Heart right ventricle (tissue), 16 donors: ENCODE measurements around the gene MED22. TPM values are rescaled to one million over a fixed set of nuclear protein-coding genes. Genes with fewer than 3 reads are reported as not detected.

Experiments used
- ATAC-seq, 8 donors: fragments of 200-7000 bp; cut with Tn5 transposase; one replicate each; pipeline ENCODE4 v1.9.1; 2020; ENCODE audit warnings: mild to moderate bottlenecking in 8 of 8, moderate library complexity in 8 of 8, moderate number of reproducible peaks in 1 of 8
- DNase-seq, 2 donors: peaks; one replicate each; pipeline ENCODE4 v3.0.0-alpha.2; 2020
- H3K27ac ChIP-seq, 10 donors: fragments of 200-600 bp; sonication (generic) in 2 of 10; one replicate each; pipeline versions ENCODE4 v1.5.0 to v1.8.0; 2020 to 2022; ENCODE audit warnings: mild to moderate bottlenecking in 3 of 10
- H3K27me3 ChIP-seq, 7 donors: fragments of 200-600 bp; one replicate each; pipeline ENCODE4 v1.8.0; 2021 to 2022; ENCODE audit warnings: mild to moderate bottlenecking in 2 of 7
- H3K36me3 ChIP-seq, 9 donors: fragments of 200-600 bp; sonication (generic) in 1 of 9; one replicate each; pipeline versions ENCODE4 v1.5.0 to v1.8.0; 2020 to 2022; ENCODE audit warnings: mild to moderate bottlenecking in 2 of 9
- H3K4me1 ChIP-seq, 9 donors: fragments of 200-600 bp; sonication (generic) in 1 of 9; one replicate each; pipeline versions ENCODE4 v1.5.0 to v1.8.0; 2020 to 2022; ENCODE audit warnings: mild to moderate bottlenecking in 4 of 9
- H3K4me3 ChIP-seq, 10 donors: fragments of 200-600 bp; sonication (generic) in 2 of 10; one replicate each; pipeline versions ENCODE4 v1.5.0 to v1.8.0; 2020 to 2022; ENCODE audit warnings: mild to moderate bottlenecking in 7 of 10, moderate library complexity in 2 of 10
- H3K9me3 ChIP-seq, 11 donors: fragments of 200-600 bp in 10 of 11; sonication (generic) in 2 of 11; one replicate each; pipeline versions ENCODE4 v1.5.0 to v1.8.0; 2013 to 2022; ENCODE audit warnings: mild to moderate bottlenecking in 2 of 11, control low read depth in 1 of 11, moderate library complexity in 1 of 11
- CTCF ChIP-seq, 9 donors: fragments of 200-600 bp; sonication (generic) in 2 of 9; IDR thresholded peaks; one replicate each; pipeline versions ENCODE4 v1.5.0 to v1.8.0; 2021 to 2022; ENCODE audit warnings: antibody characterized with exemption in 9 of 9, mild to moderate bottlenecking in 5 of 9, moderate library complexity in 1 of 9
- WGBS, 2 donors: extraction: QIAGEN DNeasy Blood & Tissue Kit; methylation state at CpG; one replicate each; pipeline ENCODE4 v1.1.7; 2013; ENCODE audit warnings: inconsistent platforms in 1 of 2; 5-methylcytosine and 5-hydroxymethylcytosine counted together
- intact Hi-C, 10 donors: fragments of 100-400 bp; cut with DNase I; formaldehyde crosslinking; loops; one replicate each; pipeline versions ENCODE4 v1.11.1 to v1.14.2; 2022
- polyA plus RNA-seq, 2 donors: library from polyadenylated mRNA; stranded (reverse); fragments of 200-250 nt; gene quantifications; one replicate each; pipeline ENCODE4 v1.2.3, GENCODE V29; 2013
- total RNA-seq, 10 donors: library from RNA; stranded (reverse); fragmentation: NEBNext Ultra II Directional in 3 of 10; extraction: Animal tissue kit (Norgen Biotek cat#: 25700) in 3 of 10; gene quantifications; one replicate each; pipeline versions ENCODE4 v1.2.1 to v1.2.4, GENCODE V29; 2021 to 2023
- donor health status: Arrhythmogenic right ventricular cardiomyopathy.
- donor health status: ischemic (EF 13 %, LVEDD 7.1; RV severe dilation, severe dysfunction).
- donor health status: healthy with polysubstance abuse.
- donor health status: DM: no; HTN: yes; CAD: no.
- donor health status: DM: no; HTN: no; CAD: no.
- donor health status: ischemic (EF 25% LVEDD 6.9; RV normal size, moderate dysfunction).
- donor health status: ischemic (EF 25% LVEDD 5.7; RV mildly dilated, moderate dysfunction).
- donor health status: healthy.
- donor health status: DM: yes; HTN: yes; CAD: no.
- donor health status: Ischemic cardiomyopathy.
- donor health status: ischemic (EF 35%, LVEDD 5.7; RV mildly dilated, moderate dysfunction).
- donor health status: nonischemic (EF 11% LVEDD 7.7; RV severe dilation, severe dysfunction).
- donor health status: DM: yes; HTN: yes; CAD: no.
- donor health status: PGD.
- donor health status: ischemic (EF 29% LVEDD 5.4; RV normal size, mild dysfunction).
- donor health status: nonischemic (EF 23%, LVEDD 6.1; RV moderate dilation, normal function).

MED22 gene
- total and polyA plus RNA-seq, 12 donors, result 10.2 to 23.6 (median 17.4) TPM

GRCh38 chr9:133351908-133352634 lies 4.1 kb upstream of the MED22 start:
- ATAC-seq (no peak), DNase-seq (no peak)
- peak in 6 of 9 donors; percentile 15 to 51 (median 36) for TF ChIP-seq CTCF (IDR thresholded peaks at IDR 0.05)
- Histone ChIP-seq H3K27me3 (no peaks in the 10 kb centered on the region), H3K9me3 (no peaks in the 10 kb centered on the region), H3K27ac (no peak overlapping the region), H3K36me3 (peaks cover 0 to 60% (median 37%) of the 10 kb centered on the region in 9 donors), H3K4me3 (no peak overlapping the region), H3K4me1 (peaks cover 3 to 40% (median 37%) of the 10 kb centered on the region in 9 donors)
- intact Hi-C loops, result loop anchor here in 1 of 10 donors (10.0 kb wide), 1 partner anchor 63 kb away; the partner anchor contains the start of gene REXO4
- WGBS, 2 donors, result 74 to 77% methylated on average over 14 of the region's 14 CpGs

- Histone ChIP-seq H3K9me3 (no peaks in the 10 kb centered on the region), H3K36me3 (peaks cover 0 to 60% (median 37%) of the 10 kb centered on the region in 9 donors), H3K27me3 (no peaks in the 10 kb centered on the region), H3K4me3 (no peak overlapping the region), H3K27ac (no peak overlapping the region), H3K4me1 (peaks cover 5 to 41% (median 38%) of the 10 kb centered on the region in 9 donors)
- intact Hi-C loops, result loop anchor here in 1 of 10 donors (10.0 kb wide), 1 partner anchor 63 kb away; the partner anchor contains the start of gene REXO4
- WGBS, 2 donors, result 93% methylated on average over 3 of the region's 3 CpGs
- DNase-seq (no peak), ATAC-seq (no peak)
- no peak for TF ChIP-seq CTCF (IDR thresholded peaks at IDR 0.05)
Measured at GRCh38 chr9:133351526-133351907, 3.6 kb upstream of the MED22 start.

- 83 to 84% methylated on average over 15 of the region's 15 CpGs for WGBS, 2 donors
- intact Hi-C loops, result loop anchor here in 4 of 10 donors (2.0 to 10.0 kb wide), 4 partner anchors 25 to 135 kb away; partner anchors contain the start of genes CACFD1 (in 1 of the 4) and REXO4 (in 1 of the 4)
- peak overlapping the region in 1 of 10 donors; percentile 20 for H3K27ac ChIP-seq
- DNase-seq (no peak), ATAC-seq (no peak)
- H3K4me1 ChIP-seq, result peaks cover 5 to 39% (median 36%) of the 10 kb centered on the region in 9 donors
- peak overlapping the region in 2 of 10 donors; percentile 86 to 100 for H3K4me3 ChIP-seq
- H3K36me3 ChIP-seq, result peaks cover 0 to 73% (median 37%) of the 10 kb centered on the region in 9 donors
- no peak for TF ChIP-seq CTCF (IDR thresholded peaks at IDR 0.05)
- no peaks in the 10 kb centered on the region for H3K9me3 ChIP-seq
- H3K27me3 ChIP-seq, result no peaks in the 10 kb centered on the region
Measured at GRCh38 chr9:133349965-133350616, 2.2 kb upstream of the MED22 start.
